ENCODE measurements around the gene INTS13. TPM values are rescaled to one million over a fixed set of nuclear protein-coding genes. Genes with fewer than 3 reads are reported as not detected.
"Not testable (repeated sequence)": the region's sequence is repeated elsewhere in the genome, so short reads cannot be mapped to it uniquely, and the experiment has no call there.

The INTS13 gene
- total and polyA plus RNA-seq, 2 donors (not counting 1 experiment from before 2014, with no cell fraction given): 9.2 to 16.2 TPM

DNA sequence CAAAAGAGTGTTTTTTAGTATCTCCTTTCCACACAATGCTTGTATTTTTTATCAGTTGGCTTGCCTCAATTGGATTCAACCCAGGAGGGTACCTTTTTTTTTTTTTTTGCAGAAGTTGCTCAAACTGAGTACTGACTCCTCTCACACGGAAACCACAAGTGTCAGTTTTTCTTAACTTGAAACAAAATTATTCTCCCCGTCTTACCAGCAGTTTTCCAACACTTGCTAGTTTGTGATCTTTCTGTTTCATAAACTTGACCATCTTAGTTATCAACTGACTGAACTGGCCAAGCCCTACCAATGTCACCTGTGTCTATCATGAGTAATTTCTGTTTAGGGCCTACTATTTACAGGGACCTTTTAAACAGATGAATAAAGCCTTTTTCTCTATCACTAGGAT lies 70.7 kb downstream of the INTS13 start:
- Histone ChIP-seq H4K20me1 (ENCODE audit: control insufficient read depth, insufficient read depth, low read length, poor library complexity, severe bottlenecking) (no peaks in the 10 kb centered on the region), H3K9ac (ENCODE audit: low read length) (no peak overlapping the region), H3K27me3 (replicated peaks in 1 of 4; ENCODE audit: control extremely low read depth in 1 of 4, control insufficient read depth in 3 of 4, insufficient read depth in 4 of 4, low read length in 3 of 4) (no peaks in the 10 kb centered on the region), H3K4me1 (ENCODE audit: control insufficient read depth in 2 of 2, insufficient read depth in 2 of 2, low read length in 2 of 2) (no peaks in the 10 kb centered on the region), H3K27ac (ENCODE audit: low read length in 2 of 2) (no peak overlapping the region), H3K36me3 (replicated peaks in 1 of 2; ENCODE audit: control extremely low read depth in 1 of 2, control insufficient read depth in 1 of 2, extremely low read depth in 1 of 2, insufficient read depth in 2 of 2, low read length in 1 of 2) (no peaks in the 10 kb centered on the region), H3K4me2 (replicated peaks; ENCODE audit: low read depth, low read length, poor library complexity, severe bottlenecking) (no peak overlapping the region), H3K79me2 (ENCODE audit: control insufficient read depth, insufficient read depth, low read length) (no peaks in the 10 kb centered on the region), H2AFZ (ENCODE audit: insufficient read depth, low read depth, low read length, poor library complexity, severe bottlenecking) (peak overlapping the region; percentile 40), H3K4me3 (ENCODE audit: control extremely low read depth in 1 of 5, extremely low read depth in 1 of 5, insufficient read depth in 1 of 5, low read depth in 2 of 5, low read length in 4 of 5) (no peak overlapping the region), H3K9me3 (ENCODE audit: control extremely low read depth in 1 of 3, control insufficient read depth in 2 of 3, insufficient read depth in 1 of 3, low read length in 2 of 3) (peaks cover 0 to under 1% (median 0%) of the 10 kb centered on the region in 3 donors)
- CTCF ChIA-PET: interaction anchor here (0.7 to 1.4 kb wide), 6 partner anchors 13 to 672 kb away, joined by 3 to 5 read pairs (median 4); no protein-coding TSS in a partner anchor
- POLR2A ChIA-PET: no interaction called here
- no peak for ATAC-seq (ENCODE audit: low read depth)
- no peak for DNase-seq
- WGBS (ENCODE audit: insufficient coverage): no CpG with 5 or more reads among the region's 2 CpGs
- H3K27ac Mint-ChIP-seq: no peak overlapping the region
- H3K4me1 Mint-ChIP-seq: peaks cover 8% of the 10 kb centered on the region
- TF ChIP-seq EZH2 (IDR thresholded peaks at IDR 0.05; ENCODE audit: borderline replicate concordance, insufficient read depth, low read depth, low read length, poor library complexity, severe bottlenecking): no peak
- TF ChIP-seq, protein P1, sequence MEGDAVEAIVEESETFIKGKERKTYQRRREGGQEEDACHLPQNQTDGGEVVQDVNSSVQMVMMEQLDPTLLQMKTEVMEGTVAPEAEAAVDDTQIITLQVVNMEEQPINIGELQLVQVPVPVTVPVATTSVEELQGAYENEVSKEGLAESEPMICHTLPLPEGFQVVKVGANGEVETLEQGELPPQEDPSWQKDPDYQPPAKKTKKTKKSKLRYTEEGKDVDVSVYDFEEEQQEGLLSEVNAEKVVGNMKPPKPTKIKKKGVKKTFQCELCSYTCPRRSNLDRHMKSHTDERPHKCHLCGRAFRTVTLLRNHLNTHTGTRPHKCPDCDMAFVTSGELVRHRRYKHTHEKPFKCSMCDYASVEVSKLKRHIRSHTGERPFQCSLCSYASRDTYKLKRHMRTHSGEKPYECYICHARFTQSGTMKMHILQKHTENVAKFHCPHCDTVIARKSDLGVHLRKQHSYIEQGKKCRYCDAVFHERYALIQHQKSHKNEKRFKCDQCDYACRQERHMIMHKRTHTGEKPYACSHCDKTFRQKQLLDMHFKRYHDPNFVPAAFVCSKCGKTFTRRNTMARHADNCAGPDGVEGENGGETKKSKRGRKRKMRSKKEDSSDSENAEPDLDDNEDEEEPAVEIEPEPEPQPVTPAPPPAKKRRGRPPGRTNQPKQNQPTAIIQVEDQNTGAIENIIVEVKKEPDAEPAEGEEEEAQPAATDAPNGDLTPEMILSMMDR (IDR thresholded peaks at IDR 0.05): no peak
- no peaks in the 10 kb centered on the region for H3K27me3 Mint-ChIP-seq
- no peaks in the 10 kb centered on the region for H3K9me3 Mint-ChIP-seq (ENCODE audit: insufficient read depth)
- no peak overlapping the region for H3K4me3 Mint-ChIP-seq
- intact Hi-C loops (cut with micrococcal nuclease): no loop called here

- ChIA-PET CTCF (interaction anchor here (0.6 to 1.8 kb wide), 8 partner anchors 22 to 770 kb away, joined by 3 to 7 read pairs (median 4); partner anchors contain the start of gene ITPR2), POLR2A (no interaction called here)
- Histone ChIP-seq H2AFZ (ENCODE audit: insufficient read depth, low read depth, low read length, poor library complexity, severe bottlenecking) (no peak overlapping the region), H3K4me2 (replicated peaks; ENCODE audit: low read depth, low read length, poor library complexity, severe bottlenecking) (no peak overlapping the region), H3K9me3 (ENCODE audit: control extremely low read depth in 1 of 3, control insufficient read depth in 2 of 3, insufficient read depth in 1 of 3, low read length in 2 of 3) (peaks cover 0 to 3% (median 0%) of the 10 kb centered on the region in 3 donors), H3K4me3 (ENCODE audit: control extremely low read depth in 1 of 5, extremely low read depth in 1 of 5, insufficient read depth in 1 of 5, low read depth in 2 of 5, low read length in 4 of 5) (no peak overlapping the region), H3K36me3 (replicated peaks in 1 of 2; ENCODE audit: control extremely low read depth in 1 of 2, control insufficient read depth in 1 of 2, extremely low read depth in 1 of 2, insufficient read depth in 2 of 2, low read length in 1 of 2) (no peaks in the 10 kb centered on the region), H3K79me2 (ENCODE audit: control insufficient read depth, insufficient read depth, low read length) (no peaks in the 10 kb centered on the region), H3K9ac (ENCODE audit: low read length) (no peak overlapping the region), H4K20me1 (ENCODE audit: control insufficient read depth, insufficient read depth, low read length, poor library complexity, severe bottlenecking) (no peaks in the 10 kb centered on the region), H3K4me1 (ENCODE audit: control insufficient read depth in 2 of 2, insufficient read depth in 2 of 2, low read length in 2 of 2) (no peaks in the 10 kb centered on the region), H3K27ac (ENCODE audit: low read length in 2 of 2) (no peak overlapping the region), H3K27me3 (replicated peaks in 1 of 4; ENCODE audit: control extremely low read depth in 1 of 4, control insufficient read depth in 3 of 4, insufficient read depth in 4 of 4, low read length in 3 of 4) (no peaks in the 10 kb centered on the region)
- no peak overlapping the region for H3K27ac Mint-ChIP-seq
- peaks cover 8% of the 10 kb centered on the region for H3K4me1 Mint-ChIP-seq
- no peaks in the 10 kb centered on the region for H3K27me3 Mint-ChIP-seq
- intact Hi-C loops (cut with micrococcal nuclease): no loop called here
- DNase-seq (no peak), ATAC-seq (ENCODE audit: low read depth) (no peak)
- TF ChIP-seq EZH2 (IDR thresholded peaks at IDR 0.05; ENCODE audit: borderline replicate concordance, insufficient read depth, low read depth, low read length, poor library complexity, severe bottlenecking): no peak
- TF ChIP-seq, protein P1 (IDR thresholded peaks at IDR 0.05): no peak
- H3K9me3 Mint-ChIP-seq (ENCODE audit: insufficient read depth): no peaks in the 10 kb centered on the region
- WGBS (ENCODE audit: insufficient coverage): no CpG with 5 or more reads among the region's 4 CpGs
- H3K4me3 Mint-ChIP-seq: no peak overlapping the region
Observed at GRCh38 chr12:26863515-26863914, 74.3 kb downstream of the INTS13 start.

DNA sequence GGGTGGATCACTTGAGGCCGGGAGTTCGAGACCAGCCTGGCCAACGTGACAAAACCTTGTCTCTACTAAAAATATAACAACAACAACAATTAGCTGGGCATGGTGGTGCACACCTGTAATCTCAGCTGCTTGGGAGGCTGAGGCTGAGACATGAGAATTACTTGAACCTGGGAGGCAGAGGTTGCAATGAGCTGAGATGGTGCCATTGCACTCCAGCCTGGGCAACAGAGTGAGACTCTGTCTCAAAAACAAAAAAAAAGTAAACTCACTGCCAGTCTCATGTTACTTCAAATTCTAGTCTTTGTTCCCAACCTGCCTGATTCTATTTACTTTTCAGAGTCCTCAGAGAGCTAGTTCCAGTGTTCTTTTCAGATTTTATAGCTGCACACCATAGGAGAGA lies 75.0 kb downstream of the INTS13 start:
- H3K9ac ChIP-seq (ENCODE audit: low read length); H3K27me3 ChIP-seq (replicated peaks in 1 of 4; ENCODE audit: control extremely low read depth in 1 of 4, control insufficient read depth in 3 of 4, insufficient read depth in 4 of 4, low read length in 3 of 4); H3K4me2 ChIP-seq (replicated peaks; ENCODE audit: low read depth, low read length, poor library complexity, severe bottlenecking); POLR2A ChIA-PET; H3K4me3 Mint-ChIP-seq; ATAC-seq (ENCODE audit: low read depth); H3K27ac ChIP-seq (ENCODE audit: low read length in 2 of 2); H3K79me2 ChIP-seq (ENCODE audit: control insufficient read depth, insufficient read depth, low read length); H3K9me3 Mint-ChIP-seq (ENCODE audit: insufficient read depth); H3K4me1 ChIP-seq (ENCODE audit: control insufficient read depth in 2 of 2, insufficient read depth in 2 of 2, low read length in 2 of 2); H3K9me3 ChIP-seq (ENCODE audit: control extremely low read depth in 1 of 3, control insufficient read depth in 2 of 3, insufficient read depth in 1 of 3, low read length in 2 of 3); H3K4me1 Mint-ChIP-seq; H2AFZ ChIP-seq (ENCODE audit: insufficient read depth, low read depth, low read length, poor library complexity, severe bottlenecking); H3K27me3 Mint-ChIP-seq; intact Hi-C loops (cut with micrococcal nuclease); H3K27ac Mint-ChIP-seq; DNase-seq; H4K20me1 ChIP-seq (ENCODE audit: control insufficient read depth, insufficient read depth, low read length, poor library complexity, severe bottlenecking); H3K4me3 ChIP-seq (ENCODE audit: control extremely low read depth in 1 of 5, extremely low read depth in 1 of 5, insufficient read depth in 1 of 5, low read depth in 2 of 5, low read length in 4 of 5); H3K36me3 ChIP-seq (replicated peaks in 1 of 2; ENCODE audit: control extremely low read depth in 1 of 2, control insufficient read depth in 1 of 2, extremely low read depth in 1 of 2, insufficient read depth in 2 of 2, low read length in 1 of 2): not testable (repeated sequence)
- CTCF ChIA-PET: interaction anchor here (0.6 to 1.8 kb wide), 5 partner anchors 22 to 769 kb away, joined by 3 to 7 read pairs (median 4); no protein-coding TSS in a partner anchor
- WGBS (ENCODE audit: insufficient coverage): 100% methylated on average over 3 of the region's 3 CpGs

Measured in B cell (primary cell).